HCT116 (cell line): ENCODE results near the gene CRYBB1. TPM values are rescaled to one million over a fixed set of nuclear protein-coding genes. Genes with fewer than 3 reads are reported as not detected.
A peak's percentile ranks its signal among the peaks of the same experiment; 100 is the strongest.

Source experiments
- ATAC-seq: fragments of 200-7000 bp; cut with Tn5 transposase; 2 replicates; pipeline ENCODE4 v1.9.1; 2020; ENCODE audit warnings: mild to moderate bottlenecking, moderate library complexity
- BruUV-seq: library from RNA; stranded (reverse); fragments of 400-500 nt; replicated peaks from 2 replicates; lab custom pipeline; 2021; lab: Mats Ljungman, UMichigan
- CTCF ChIA-PET: fragments of 300-600 bp; sonication (Branson Sonifier 250); formaldehyde crosslinking; loops from one replicate; lab custom pipeline; 2021; ENCODE audit warnings: antibody characterized with exemption; lab: Charles Lee
- POLR2A ChIA-PET: fragments of 300-600, 350-600 bp; sonication (Branson Sonifier 250); formaldehyde crosslinking; loops from one replicate; lab custom pipeline; 2021; ENCODE audit warnings: antibody characterized with exemption; lab: Charles Lee
- RAD21 ChIA-PET, 2 experiments: fragments of 300-600 bp; sonication (Branson Sonifier 250); formaldehyde crosslinking; loops; one replicate each; lab custom pipeline; 2023; ENCODE audit warnings: low total read pairs in 2 of 2; ENCODE audit not compliant: uncharacterized antibody in 2 of 2, unreplicated experiment in 2 of 2, low non-redundant PET in 1 of 2; lab: Charles Lee
- DNase-seq: peaks from one replicate; pipeline ENCODE4 v3.0.0-alpha.2; 2010; ENCODE audit warnings: low read depth, low spot score
- H2AFZ ChIP-seq: fragments of 200-600 bp; shearing (Covaris generic), sonication (generic); 2 replicates; pipeline ENCODE4 v1.6.1; 2017; ENCODE audit warnings: low read depth, mixed run types, mixed read lengths, antibody characterized with exemption, low read length; ENCODE audit not compliant: poor library complexity, severe bottlenecking
- H3K27ac ChIP-seq: 2 replicates; pipeline ENCODE4 v1.5.1; 2012; ENCODE audit warnings: low read depth, low read length
- H3K27me3 ChIP-seq: fragments of 200-600 bp; sonication (generic); 2 replicates; pipeline ENCODE4 v1.6.1; 2016; ENCODE audit warnings: mixed run types, low read length, mixed read lengths; ENCODE audit not compliant: insufficient read depth
- H3K36me3 ChIP-seq, 2 experiments: fragments of 200-500 bp in 1 of 2; fragments of 200-600 bp in 1 of 2; sonication (Bioruptor generic) in 1 of 2; sonication (generic) in 1 of 2; 2 replicates each; pipeline versions ENCODE4 v1.5.1 to v1.6.1; 2014 to 2016; ENCODE audit warnings: low read length in 2 of 2, inconsistent platforms in 1 of 2, mixed read lengths in 1 of 2, mixed run types in 1 of 2; ENCODE audit not compliant: insufficient read depth in 2 of 2, control insufficient read depth in 1 of 2
- H3K4me1 ChIP-seq, 2 experiments: fragments of 200-600 bp in 1 of 2; sonication (generic) in 1 of 2; 2 replicates each; pipeline versions ENCODE4 v1.5.1 to v1.6.1; 2012 to 2017; ENCODE audit warnings: low read length in 2 of 2, inconsistent platforms in 1 of 2, mild to moderate bottlenecking in 1 of 2, mixed read lengths in 1 of 2, mixed run types in 1 of 2, moderate library complexity in 1 of 2; ENCODE audit not compliant: insufficient read depth in 2 of 2, control insufficient read depth in 1 of 2
- H3K4me2 ChIP-seq: fragments of 200-600 bp; sonication (generic); 2 replicates; pipeline ENCODE4 v1.6.1; 2017; ENCODE audit warnings: mixed run types, low read length, mixed read lengths
- H3K4me3 ChIP-seq, 2 experiments: fragments of 200-600 bp in 1 of 2; sonication (generic) in 1 of 2; replicated peaks in 1 of 2; 2 replicates each; pipeline ENCODE4 v1.5.1; 2011 to 2016; ENCODE audit warnings: low read length in 2 of 2, control low read depth in 1 of 2, low read depth in 1 of 2, mild to moderate bottlenecking in 1 of 2, mixed read lengths in 1 of 2, mixed run types in 1 of 2
- H3K79me2 ChIP-seq: fragments of 200-600 bp; sonication (generic); 2 replicates; pipeline ENCODE4 v1.6.1; 2017; ENCODE audit warnings: mild to moderate bottlenecking, mixed run types, low read length, moderate library complexity, mixed read lengths; ENCODE audit not compliant: insufficient read depth
- H3K9ac ChIP-seq: fragments of 200-600 bp; sonication (generic); 2 replicates; pipeline ENCODE4 v1.6.1; 2016; ENCODE audit warnings: low read length, mixed read lengths
- H3K9me2 ChIP-seq: fragments of 200-600 bp; sonication (generic), shearing (Covaris generic); 2 replicates; pipeline ENCODE4 v1.6.1; 2017; ENCODE audit warnings: mixed run types, mild to moderate bottlenecking, moderate library complexity; ENCODE audit not compliant: insufficient read depth
- H3K9me3 ChIP-seq, 2 experiments: fragments of 200-500 bp in 1 of 2; fragments of 200-600 bp in 1 of 2; sonication (Bioruptor generic) in 1 of 2; sonication (generic) in 1 of 2; 2 replicates each; pipeline ENCODE4 v1.6.1; 2014 to 2017; ENCODE audit warnings: low read length in 2 of 2, mixed read lengths in 2 of 2, inconsistent platforms in 1 of 2, low read depth in 1 of 2, mild to moderate bottlenecking in 1 of 2, mixed run types in 1 of 2, moderate library complexity in 1 of 2; ENCODE audit not compliant: control insufficient read depth in 1 of 2, insufficient read depth in 1 of 2
- H4K20me1 ChIP-seq: fragments of 200-600 bp; sonication (generic), shearing (Covaris generic); 2 replicates; pipeline ENCODE4 v1.6.1; 2017; ENCODE audit warnings: mixed run types, mild to moderate bottlenecking, moderate library complexity; ENCODE audit not compliant: insufficient read depth
- EGR1 ChIP-seq: IDR thresholded peaks from 2 replicates; pipeline ENCODE4 v1.6.1; 2012; ENCODE audit warnings: low read depth
- EZH2phosphoT487 ChIP-seq: fragments of 200-600 bp; IDR thresholded peaks from 2 replicates; pipeline ENCODE4 v1.6.1; 2018; ENCODE audit warnings: antibody characterized with exemption, borderline replicate concordance
- JUND ChIP-seq: IDR thresholded peaks from 2 replicates; pipeline ENCODE4 v1.6.1; 2012
- MAX ChIP-seq: IDR thresholded peaks from 2 replicates; pipeline ENCODE4 v1.6.1; 2012
- RAD21 ChIP-seq: IDR thresholded peaks from 2 replicates; pipeline ENCODE4 v1.6.1; 2012; ENCODE audit warnings: low read depth, mild to moderate bottlenecking
- SIN3A ChIP-seq: IDR thresholded peaks from 2 replicates; pipeline ENCODE4 v1.6.1; 2012; ENCODE audit warnings: low read depth
- SP1 ChIP-seq: IDR thresholded peaks from 2 replicates; pipeline ENCODE4 v1.6.1; 2012; ENCODE audit warnings: low read depth
- TCF7L2 ChIP-seq: IDR thresholded peaks from 2 replicates; pipeline ENCODE4 v1.7.0; 2011; ENCODE audit warnings: borderline replicate concordance, inconsistent platforms; ENCODE audit not compliant: insufficient read depth, insufficient read length; ENCODE audit errors: extremely low read depth
- intact Hi-C: fragments of 100-400 bp; cut with micrococcal nuclease; formaldehyde crosslinking; loops from 2 replicates; pipeline ENCODE4 v1.10.0; 2022
- total RNA-seq: library from RNA; stranded (reverse); gene quantifications from one replicate; pipeline ENCODE4 v1.2.1, GENCODE V29; 2021; ENCODE audit not compliant: unreplicated experiment

Gene CRYBB1
- total RNA-seq, 1 experiment from 2014 or later, result not detected

- H3K4me3 ChIP-seq, result peak overlapping the region; percentile 67 to 90
- DNase-seq (no peak), ATAC-seq (no peak)
- H3K79me2 ChIP-seq, result peaks cover 22% of the 10 kb centered on the region; the same call in 1 of the 2 replicates
- H2AFZ ChIP-seq, result no peak overlapping the region
- intact Hi-C loops, result no loop called here
- H3K4me1 ChIP-seq, result peaks cover 8 to 19% of the 10 kb centered on the region in 2 experiments; a peak in 3 of 4 replicates
- peak overlapping the region; percentile 99 for H3K4me2 ChIP-seq
- H3K36me3 ChIP-seq, result no peaks in the 10 kb centered on the region
- H4K20me1 ChIP-seq, result no peaks in the 10 kb centered on the region
- H3K27ac ChIP-seq, result no peak overlapping the region
- no peak for TF ChIP-seq TCF7L2
- TF ChIP-seq EZH2phosphoT487, result no peak
- TF ChIP-seq RAD21, result no peak
- TF ChIP-seq JUND, result no peak
- TF ChIP-seq MAX, result no peak
- no peaks in the 10 kb centered on the region for H3K9me2 ChIP-seq
- H3K9ac ChIP-seq, result peak overlapping the region; percentile 79
- H3K27me3 ChIP-seq, result no peaks in the 10 kb centered on the region; the same call in 1 of the 2 replicates
- CTCF ChIA-PET, result no interaction called here
- POLR2A ChIA-PET, result no interaction called here
- RAD21 ChIA-PET, result interaction anchor here in 1 of 2 experiments (0.6 kb wide), 1 partner anchor 55 kb away, joined by 3 read pairs; no protein-coding TSS in a partner anchor
- BruUV-seq, result no TSS peak
- H3K9me3 ChIP-seq, result no peaks in the 10 kb centered on the region
Observed at GRCh38 chr22:26588729-26589366, 29.0 kb downstream of the CRYBB1 start.

DNA sequence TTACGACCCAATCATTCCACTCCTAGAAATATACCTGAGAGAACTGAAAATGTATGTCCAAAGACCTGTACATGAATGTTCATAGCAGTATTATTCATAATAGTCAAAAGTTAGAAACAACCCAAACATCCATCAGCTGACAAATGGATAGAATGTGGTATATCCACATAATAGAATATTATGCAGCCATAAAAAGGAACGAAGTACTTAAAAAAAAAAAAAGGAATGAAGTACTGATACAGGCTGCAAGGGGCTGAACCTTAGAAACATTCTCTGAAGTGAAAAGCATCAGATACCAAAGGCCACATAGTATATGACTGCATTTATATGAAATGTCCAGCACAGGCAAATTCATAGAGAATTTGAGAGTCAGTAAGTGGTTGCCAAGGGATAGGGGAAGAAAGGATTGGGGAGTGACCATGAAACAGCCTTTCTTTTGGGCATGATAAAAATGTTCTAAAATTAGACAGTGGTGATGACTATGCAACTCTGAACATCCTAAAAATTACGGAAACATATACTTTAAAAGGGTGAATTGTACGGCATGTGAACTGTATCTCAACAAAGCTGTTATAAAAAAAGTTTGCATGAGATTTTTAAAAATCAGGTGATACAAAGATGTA lies 29.7 kb downstream of the CRYBB1 start:
- ATAC-seq, result no peak
- TF ChIP-seq SIN3A (no peak), EGR1 (no peak), SP1 (no peak)
- H3K4me3 ChIP-seq, result no peak overlapping the region
- H2AFZ ChIP-seq, result no peak overlapping the region
- peaks cover 8 to 19% of the 10 kb centered on the region in 2 experiments; a peak in 3 of 4 replicates for H3K4me1 ChIP-seq
- no peak overlapping the region for H3K4me2 ChIP-seq
- H3K79me2 ChIP-seq, result peaks cover 22% of the 10 kb centered on the region; the same call in 1 of the 2 replicates
- no peak overlapping the region for H3K9ac ChIP-seq
- no peaks in the 10 kb centered on the region for H3K9me3 ChIP-seq
- ChIA-PET CTCF (no interaction called here), RAD21 (no interaction called here), POLR2A (no interaction called here)
- no peaks in the 10 kb centered on the region for H3K36me3 ChIP-seq
- intact Hi-C loops, result no loop called here
- H3K27me3 ChIP-seq, result no peaks in the 10 kb centered on the region
- no peaks in the 10 kb centered on the region for H4K20me1 ChIP-seq
- DNase-seq, result no peak
- TSS peak; percentile 55 for BruUV-seq
- H3K27ac ChIP-seq, result no peak overlapping the region
- no peaks in the 10 kb centered on the region for H3K9me2 ChIP-seq
